Measurements from ENCODE around the gene ITGAD.

Gene ITGAD

DNA sequence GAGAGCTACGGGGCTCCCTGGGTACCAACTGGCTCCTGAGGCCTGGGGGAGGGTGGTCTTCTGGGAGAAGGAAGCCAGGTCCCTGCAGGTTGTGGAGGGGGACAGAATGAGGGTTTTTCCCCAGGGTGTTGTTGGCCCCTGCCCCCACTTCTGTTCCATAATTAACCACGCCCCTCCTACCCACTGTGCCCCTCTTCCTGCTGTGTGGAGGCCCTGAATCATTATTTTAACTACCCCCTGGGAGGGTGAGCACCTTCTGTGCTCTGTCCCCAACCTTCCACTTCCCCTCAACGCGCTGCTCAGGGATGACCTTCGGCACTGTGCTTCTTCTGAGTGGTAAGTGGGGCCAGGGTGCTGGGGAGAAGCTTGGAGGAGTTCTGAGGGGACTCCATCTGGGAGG, at the start of gene ITGAD:
ITGAD (plus strand) TSS at position 280 of the 400 bp plus-strand sequence; CDS start at position 306, 26 bp downstream.
- no peak for DNase-seq (ENCODE audit: low read depth)

DNA sequence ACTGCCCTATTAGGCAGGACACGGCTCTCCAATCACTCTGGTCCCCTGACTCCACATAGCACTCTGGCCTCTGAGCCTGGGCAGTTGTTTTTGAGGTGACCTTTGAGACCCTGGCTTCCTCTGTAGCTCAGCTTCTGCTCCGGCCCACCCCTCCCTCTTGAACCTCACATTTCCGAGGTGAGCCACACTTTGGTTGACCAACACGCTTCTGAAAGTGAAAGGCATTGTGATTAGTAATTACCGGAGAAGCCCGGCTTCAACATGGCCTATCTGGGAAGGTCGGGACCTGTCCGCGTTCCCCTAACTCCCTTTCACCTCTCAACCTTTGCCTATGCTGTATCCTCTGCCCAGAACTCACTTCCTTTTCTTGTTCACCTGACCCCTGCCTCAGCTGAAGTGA, 48.4 kb upstream of the ITGAD start:
- DNase-seq (ENCODE audit: low read depth), result no peak

DNA sequence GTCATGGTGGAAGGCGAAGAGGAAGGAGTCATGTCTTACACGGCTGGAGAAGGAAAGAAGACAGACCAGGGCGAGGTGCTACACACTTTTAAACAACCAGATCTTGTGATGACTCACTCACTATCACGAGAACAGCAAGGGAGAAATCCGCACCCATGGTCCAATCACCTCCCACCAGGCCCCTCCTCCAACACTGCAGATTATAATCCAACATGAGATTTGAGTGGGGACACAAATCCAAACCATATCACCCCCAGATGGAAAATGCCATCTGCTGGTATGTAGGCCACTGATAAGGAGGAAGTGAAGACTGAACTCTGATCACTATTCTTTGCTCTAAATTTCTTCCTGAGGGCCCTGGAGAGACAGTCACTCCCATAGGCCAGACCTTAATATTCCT, 45.7 kb upstream of the ITGAD start:
- DNase-seq (ENCODE audit: low read depth), result no peak

DNA sequence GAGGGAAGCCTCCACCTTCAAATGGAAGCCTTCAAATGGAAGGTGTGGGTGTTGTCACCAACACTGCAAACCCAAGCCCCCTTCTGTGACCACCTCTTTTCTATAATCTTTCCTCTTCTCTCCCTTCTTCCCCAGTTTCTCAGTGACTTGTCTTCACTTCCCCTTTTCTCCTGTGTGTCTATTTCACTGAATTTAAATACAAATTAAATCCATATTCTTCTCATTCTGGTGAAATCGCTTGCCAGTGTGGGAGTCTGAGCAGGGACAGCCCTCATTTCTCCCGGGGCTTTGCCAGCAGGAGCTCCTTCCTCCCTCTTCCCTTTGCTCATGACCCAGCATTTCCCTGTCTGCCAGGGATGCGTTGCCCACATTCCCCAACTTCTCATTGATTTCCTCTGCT, 44.6 kb upstream of the ITGAD start:
- DNase-seq (ENCODE audit: low read depth), result no peak

DNA sequence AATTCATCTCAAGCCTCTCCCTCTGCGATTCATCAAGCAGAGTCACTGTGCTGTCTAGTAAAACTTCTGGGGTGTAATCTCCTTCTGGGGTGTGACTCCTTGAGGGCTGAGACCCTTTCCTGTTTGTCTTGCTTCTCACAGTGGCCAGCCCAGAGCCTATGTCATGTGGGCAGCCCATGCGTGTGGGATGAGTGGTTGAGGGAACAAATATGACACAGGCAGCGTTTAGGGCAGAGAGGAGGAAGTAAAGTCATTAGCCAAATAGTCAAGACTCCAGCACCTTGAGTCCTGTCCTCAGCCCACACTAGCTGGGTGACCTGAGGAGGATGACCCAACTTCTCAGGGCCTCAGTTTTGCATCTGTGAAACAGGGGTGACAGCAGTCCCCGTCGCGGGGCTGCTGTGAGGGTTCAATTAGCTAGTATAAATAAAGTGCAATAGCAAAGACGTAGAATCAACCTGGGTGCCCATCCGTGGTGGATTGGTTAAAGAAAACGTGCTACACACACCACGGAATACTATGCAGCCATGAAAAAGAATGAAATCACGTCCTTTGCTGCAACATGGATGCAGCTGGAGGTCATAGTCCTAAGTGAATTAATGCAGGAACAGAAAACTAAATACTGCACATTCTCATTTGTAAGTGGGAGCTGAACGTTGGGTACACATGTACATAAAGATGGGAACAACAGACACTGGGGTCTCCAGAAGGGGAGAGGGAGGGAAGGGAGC, 42.7 kb upstream of the ITGAD start:
- DNase-seq (ENCODE audit: low read depth), result no peak

DNA sequence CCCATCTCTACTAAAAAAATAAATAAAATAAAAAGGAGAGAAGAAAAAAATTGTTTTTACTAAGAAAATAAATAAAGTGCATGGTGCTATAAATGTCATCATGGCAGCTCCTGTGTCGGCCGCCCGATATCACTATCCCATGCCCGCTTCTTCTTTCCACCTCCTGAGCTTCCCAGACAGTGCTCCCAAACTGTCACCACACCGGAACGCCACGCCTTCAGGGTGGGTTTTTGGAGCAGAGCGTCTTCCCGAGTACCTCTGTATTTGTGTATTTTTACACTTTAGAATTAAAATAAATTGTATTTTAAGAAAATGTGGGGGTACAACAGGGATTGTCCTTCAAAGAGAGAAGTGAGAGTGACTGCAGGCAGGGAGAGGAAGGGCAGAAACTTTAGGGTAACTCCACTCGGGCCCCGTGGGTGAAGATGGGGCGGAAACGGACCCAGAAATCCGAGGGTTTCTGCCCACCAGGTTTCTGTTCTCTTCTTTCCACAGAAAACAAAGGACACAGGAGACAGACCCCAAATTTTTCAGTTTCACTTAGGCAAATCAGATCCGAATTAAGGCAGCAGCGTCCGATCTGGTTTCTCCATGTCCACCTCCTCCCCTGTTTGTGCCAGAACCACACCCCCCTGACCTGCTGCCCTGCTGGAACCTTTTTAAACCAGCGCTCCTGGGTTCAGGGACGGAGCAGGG, 41.7 kb upstream of the ITGAD start:
- no peak for DNase-seq (ENCODE audit: low read depth)

DNA sequence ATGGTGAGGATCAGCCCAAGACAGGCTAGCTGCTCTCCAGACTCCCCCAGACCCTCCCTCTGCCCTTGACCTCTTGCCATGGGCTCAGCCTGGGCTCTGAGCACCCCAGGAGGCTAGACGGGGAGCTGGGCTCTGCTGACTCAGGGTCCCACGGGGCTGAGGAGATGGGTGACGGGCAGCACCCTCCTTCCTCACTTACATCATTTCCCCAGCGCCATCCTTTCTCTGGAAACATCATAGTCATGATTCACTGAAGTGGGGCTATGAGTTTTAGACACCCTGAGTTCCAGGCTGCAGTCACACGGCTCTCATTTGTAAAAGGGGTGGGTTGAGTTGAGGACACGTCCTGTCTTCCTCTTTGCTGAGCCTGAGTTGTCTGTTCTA, 41.2 kb upstream of the ITGAD start:
- DNase-seq (ENCODE audit: low read depth), result no peak

DNA sequence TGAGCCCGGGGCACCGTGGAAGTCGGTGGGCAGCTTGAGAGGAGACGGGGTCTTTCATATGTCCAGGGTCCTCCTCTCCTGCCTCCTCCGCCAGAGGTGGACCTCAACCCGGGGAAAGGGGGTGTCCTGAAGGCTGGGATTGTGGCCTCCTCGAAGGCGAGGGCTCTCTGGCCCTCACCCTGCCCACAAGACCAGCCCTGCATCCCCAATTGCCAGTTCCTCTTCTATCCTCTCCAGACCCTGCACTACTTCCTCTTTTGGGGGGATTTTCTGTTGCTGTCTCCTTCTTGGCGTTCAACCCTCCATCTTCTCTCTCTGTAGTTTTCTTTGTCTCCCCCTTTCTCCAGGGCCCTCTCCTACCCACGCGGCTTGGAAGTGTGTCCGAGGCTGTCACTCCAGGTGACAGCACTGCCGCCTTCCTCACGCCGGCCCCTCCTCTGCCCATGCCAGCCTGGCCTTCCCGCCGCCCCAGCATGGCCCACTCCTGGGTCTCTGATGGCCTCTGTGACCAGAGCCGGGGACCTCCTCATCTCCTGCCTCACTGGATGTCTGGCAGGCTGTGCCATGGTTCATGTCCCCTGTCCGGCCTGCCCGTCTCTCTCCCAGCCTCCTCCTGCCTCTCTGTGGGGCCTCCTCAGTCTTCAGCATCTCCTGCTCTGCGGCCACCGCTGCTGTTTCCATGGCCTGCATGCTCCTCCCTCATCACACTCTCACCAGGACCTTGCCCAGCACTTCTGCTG, 40.6 kb upstream of the ITGAD start:
- no peak for DNase-seq (ENCODE audit: low read depth)

DNA sequence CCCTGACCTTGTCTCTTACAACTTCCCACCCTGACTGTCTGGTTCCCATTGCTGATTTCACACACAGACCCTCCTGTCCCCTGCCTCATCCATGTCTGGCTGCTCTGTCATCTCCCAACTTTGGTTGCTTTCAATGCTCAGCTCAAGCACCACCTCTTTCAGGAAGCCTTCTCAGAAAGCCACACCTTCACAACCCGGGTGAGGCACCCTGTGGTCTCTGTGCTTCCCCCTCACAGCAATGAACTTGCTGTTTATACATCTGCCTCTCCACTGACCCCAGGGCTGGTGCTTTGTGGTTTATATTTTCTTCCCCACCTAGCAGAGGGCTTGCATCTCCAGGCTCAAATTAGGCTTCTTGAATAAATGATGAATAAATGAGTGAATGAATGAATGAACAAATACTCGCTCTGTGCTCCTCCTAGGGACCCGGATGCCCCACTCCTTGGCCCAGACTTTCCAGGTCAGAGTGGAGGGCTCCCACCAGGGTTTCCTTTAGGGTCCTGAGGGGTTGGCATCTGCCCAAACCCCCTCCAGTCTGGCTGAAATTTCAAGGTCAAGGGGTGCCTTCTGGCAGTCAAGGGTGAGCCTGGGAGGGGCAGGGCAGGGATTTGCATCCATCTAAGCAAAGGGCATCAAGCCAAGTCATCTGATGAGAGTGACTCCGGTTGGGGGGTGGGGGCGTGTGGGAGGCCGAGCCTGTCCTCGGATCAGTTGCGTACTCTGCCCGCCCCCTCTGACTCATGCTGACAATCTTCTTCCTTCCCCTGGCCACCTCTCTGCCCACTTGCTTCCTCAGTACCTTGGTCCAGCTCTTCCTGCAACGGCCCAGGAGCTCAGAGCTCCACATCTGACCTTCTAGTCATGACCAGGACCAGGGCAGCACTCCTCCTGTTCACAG, 38.5 kb upstream of the ITGAD start, which contains the start of gene ITGAX:
ITGAX (plus strand) TSS at position 783 of the 898 bp plus-strand sequence; CDS start at position 862, 79 bp downstream.
- DNase-seq (ENCODE audit: low read depth), result no peak

DNA sequence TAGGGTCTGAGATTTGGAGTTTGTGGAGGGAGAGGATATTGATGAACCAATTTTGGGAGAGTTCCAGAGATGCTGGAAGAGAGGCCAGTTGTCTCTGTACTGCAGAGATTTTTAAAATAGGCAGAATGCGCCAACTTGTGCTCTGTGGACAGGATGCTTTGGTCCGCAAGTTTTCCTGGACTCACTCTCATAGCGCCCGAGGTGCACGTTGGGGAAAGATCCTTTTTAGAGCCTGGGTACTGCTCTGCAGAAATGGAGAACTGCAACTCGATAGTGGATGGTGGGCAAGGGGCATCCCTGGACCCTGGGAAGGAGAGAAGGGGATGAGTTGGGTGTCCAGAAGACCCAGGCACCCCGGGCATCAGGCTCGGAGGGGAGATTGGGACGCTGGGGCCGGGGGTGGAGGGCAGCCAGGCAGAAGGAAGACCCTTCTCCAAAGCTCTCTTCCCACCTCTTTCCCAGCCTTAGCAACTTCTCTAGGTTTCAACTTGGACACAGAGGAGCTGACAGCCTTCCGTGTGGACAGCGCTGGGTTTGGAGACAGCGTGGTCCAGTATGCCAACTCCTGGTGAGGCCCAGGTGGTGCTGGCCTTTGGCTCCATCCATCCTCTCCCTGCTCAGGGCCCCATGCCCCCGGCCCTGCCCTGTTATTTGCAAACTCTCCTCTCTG, 37.6 kb upstream of the ITGAD start:
- DNase-seq (ENCODE audit: low read depth), result no peak

DNA sequence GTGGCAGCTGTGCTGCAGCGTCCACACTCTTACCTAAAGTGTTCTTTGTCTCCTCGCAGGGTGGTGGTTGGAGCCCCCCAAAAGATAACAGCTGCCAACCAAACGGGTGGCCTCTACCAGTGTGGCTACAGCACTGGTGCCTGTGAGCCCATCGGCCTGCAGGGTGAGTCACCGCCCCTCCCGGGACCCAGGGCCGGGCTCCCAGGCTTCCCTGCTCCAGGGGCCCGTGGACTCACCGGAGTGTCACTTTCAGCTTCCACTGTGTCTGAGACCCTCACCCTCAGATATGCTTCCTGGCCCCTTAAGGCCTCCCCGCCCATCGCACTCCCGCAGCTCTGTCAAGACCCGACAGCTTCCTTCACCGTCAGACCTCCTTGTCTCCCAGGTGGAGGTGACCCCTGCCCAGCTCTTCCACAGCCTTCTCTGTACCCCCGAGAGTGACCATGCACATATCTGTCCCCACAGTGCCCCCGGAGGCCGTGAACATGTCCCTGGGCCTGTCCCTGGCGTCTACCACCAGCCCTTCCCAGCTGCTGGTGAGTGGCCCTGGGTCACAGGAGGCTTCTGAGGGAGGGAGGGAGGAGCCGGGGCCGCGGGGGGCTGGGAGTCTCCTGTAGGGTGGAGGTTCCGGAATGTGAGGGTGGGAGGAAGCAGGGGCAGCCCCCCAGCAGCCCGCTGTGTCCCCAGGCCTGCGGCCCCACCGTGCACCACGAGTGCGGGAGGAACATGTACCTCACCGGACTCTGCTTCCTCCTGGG, 36.4 kb upstream of the ITGAD start:
- DNase-seq (ENCODE audit: low read depth), result no peak

DNA sequence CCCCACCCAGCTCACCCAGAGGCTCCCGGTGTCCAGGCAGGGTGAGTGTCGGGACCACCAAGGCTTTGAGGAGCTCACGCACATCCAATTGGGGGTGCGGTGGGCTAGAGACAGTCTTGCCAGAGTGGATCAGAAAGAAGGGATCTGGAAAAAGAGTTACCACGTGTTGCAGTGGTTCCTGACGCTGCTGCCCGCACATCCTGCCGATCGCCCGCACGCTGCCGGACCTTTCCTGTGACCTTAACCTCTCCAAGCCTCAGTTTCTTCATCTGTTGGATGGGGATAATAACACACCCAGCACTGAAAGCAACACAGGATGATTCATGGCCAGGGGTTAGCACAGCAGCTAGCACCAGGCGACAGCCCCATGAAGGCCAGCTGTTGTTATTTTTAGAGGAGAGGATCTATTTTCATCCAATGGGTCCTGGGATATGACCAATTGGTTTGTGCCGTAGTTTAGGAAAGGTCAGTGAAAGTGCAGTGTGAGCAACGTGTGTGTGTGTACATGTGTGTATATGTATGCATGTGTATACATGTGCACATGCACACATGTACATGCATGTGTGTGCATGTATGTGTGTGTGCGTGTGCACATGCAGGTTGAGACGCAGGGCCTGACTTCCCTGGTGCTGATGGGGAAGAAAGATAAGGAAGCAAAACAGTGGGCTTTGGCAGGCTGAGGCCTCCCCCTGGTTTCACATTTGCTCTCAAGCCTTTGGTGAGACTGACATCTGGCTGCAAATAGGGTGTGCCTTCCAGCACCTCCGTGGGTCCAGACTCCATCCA, 35.6 kb upstream of the ITGAD start:
- DNase-seq (ENCODE audit: low read depth), result no peak

DNA sequence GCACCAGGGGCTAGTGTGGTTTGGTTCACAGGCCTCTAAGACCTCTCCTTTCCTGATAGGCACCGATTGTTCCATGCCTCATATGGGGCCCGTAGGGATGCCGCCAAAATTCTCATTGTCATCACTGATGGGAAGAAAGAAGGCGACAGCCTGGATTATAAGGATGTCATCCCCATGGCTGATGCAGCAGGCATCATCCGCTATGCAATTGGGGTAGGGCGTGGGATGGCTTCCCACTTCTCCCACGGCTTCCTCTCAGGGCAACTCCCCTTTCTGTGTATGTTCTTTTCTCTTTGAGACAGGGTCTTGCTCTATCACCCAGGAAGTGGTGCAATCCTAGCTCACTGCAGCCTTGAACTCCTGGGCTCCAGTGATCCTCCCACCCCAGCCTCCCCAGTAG, 32.9 kb upstream of the ITGAD start:
- DNase-seq (ENCODE audit: low read depth), result no peak

DNA sequence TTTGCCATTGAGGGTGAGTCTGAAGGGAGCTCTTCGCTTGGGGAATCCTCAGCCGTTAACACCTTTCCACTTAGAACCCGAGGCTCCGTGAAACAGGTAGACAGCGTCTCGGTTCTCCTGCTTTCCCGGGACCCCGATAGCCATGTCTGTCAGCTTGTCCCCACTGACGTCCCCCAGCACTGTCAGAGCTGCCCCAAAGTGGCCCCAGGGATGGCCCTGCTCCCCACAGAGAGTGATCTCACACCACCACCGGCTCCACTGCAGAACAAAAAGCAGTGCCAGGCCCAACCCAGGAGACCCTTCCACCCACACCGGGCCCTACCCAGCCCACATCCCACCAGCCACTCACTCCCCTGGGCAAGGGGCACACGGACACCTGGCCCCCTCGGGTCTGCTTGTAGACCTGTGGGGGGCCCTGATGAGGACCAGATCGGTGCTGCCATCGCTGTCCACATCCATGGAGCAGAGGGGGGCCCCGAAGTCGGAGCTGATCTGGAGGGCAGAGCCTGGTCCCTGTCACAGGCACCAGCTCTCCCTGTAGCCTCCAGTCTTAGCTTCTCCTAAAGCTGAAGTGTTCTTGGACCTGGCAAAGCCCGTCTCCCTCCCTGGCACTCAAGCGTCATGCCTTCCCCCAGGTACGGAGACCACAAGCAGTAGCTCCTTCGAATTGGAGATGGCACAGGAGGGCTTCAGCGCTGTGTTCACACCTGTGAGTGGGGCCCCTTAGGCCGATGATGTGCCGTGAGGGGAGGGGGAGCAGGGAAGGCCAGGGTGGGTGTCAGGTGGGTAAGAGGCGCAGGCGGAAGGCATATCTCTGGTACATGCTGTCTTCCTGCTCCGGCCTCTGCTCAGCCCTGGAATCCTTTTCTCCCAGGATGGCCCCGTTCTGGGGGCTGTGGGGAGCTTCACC, 31.7 kb upstream of the ITGAD start:
- DNase-seq (ENCODE audit: low read depth), result no peak

DNA sequence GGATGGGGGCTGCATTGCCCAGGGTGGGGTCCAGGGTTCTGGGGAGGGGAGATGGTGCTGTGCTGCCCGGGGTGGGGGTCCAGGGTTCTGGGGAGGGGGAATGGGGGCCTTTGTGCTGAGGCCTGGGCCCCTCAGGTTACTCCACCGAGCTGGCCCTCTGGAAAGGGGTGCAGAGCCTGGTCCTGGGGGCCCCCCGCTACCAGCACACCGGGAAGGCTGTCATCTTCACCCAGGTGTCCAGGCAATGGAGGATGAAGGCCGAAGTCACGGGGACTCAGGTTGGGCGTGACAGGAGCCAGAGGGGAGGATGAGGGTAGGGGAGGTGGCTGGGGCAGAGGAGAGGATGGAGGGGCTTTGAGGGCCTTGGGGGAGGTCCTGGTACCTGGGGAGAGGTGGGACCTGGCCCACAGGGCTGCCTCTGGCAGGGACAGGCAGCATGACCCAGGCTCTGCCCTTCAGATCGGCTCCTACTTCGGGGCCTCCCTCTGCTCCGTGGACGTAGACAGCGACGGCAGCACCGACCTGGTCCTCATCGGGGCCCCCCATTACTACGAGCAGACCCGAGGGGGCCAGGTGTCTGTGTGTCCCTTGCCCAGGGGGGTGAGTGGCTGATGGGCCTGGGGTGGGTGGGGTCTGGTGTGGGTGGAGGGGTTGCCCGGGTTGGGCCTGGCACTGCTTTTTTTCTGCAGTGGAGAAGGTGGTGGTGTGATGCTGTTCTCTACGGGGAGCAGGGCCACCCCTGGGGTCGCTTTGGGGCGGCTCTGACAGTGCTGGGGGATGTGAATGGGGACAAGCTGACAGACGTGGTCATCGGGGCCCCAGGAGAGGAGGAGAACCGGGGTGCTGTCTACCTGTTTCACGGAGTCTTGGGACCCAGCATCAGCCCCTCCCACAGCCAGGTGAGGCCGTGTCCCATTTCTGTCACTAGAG, 30.4 kb upstream of the ITGAD start:
- DNase-seq (ENCODE audit: low read depth), result no peak

DNA sequence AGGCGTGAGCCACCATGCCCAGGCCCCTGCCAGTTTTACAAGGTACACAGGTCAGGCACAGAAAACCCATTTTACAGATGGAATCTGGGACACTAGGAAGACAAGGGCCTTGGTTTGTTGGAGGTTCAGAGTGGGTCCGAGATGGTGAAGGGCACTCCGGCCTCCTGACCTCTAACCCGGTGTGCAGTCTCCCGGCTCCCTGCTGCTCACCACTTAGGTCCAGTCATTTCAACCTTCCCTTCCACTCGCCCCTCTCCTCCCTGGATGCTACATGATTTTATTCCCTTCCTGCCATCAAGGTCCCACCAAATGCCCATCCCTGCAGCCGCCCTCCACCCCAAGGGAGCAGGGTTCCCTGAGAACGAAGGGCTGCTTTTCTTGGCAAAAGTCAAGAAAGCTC, 29.4 kb upstream of the ITGAD start:
- no peak for DNase-seq (ENCODE audit: low read depth)

DNA sequence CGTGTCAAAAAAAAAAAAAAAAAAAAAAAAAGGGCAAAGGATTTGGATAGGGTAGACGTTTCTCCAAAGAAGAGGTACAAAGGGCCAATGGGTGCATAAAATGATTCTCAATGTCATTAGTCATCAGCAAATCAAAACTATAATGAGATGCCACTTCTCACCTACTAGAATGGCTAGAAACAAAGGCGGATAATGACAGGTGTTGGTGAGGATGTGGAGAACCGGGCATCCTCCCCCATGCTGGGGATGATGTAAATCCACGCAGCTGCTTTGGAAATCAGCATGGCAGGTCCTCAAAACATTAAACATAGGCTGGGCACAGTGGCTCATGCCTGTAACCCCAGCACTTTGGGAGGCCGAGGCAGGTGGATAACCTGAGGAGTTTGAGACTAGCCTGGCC, 28.7 kb upstream of the ITGAD start:
- DNase-seq (ENCODE audit: low read depth), result no peak

All from activated T-helper 1 cell treated with Interleukin-2 at 50 U/mL for 16 hours (primary cell).